ENCODE results near the gene C2CD2L.

Gene C2CD2L

DNA sequence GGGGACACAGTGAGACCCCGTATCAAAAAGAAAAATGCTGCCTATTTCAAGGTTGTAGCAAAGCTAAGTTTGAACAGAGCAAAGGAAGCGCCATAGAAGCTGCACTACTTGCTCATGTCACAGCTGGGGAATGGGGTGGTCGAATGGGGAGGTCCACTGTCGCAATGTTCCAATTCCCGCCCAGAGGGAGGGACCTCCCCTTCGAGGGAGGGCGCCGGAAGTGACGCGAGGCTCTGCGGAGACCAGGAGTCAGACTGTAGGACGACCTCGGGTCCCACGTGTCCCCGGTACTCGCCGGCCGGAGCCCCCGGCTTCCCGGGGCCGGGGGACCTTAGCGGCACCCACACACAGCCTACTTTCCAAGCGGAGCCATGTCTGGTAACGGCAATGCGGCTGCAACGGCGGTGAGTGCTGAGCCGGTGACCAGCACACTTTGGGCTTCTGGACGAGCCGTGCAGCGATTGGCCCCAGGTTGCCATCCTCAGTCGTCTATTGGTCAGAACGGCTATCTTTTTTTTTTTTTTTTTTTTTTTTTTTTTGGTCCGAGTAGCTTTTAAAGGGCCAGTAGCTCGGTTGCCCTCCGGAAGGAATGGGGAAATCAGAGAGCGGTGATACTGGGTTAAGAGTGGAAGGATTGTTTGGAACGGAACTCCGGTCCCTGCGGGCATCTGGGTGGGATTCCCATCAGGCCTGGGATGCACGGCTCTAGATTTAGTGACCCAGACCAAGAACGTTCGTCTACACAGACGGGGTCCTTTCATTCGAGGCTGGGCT is 22.3 kb upstream of the C2CD2L start, which contains the start of gene HMBS:
Gene HMBS (plus strand): TSS at position 219 of the 774 bp plus-strand sequence. CDS start 153 bp downstream, at position 372.
- Histone ChIP-seq H3K4me1 (ENCODE audit: control insufficient read depth, insufficient read depth, low read length, poor library complexity, severe bottlenecking) (peaks cover 6% of the 10 kb centered on the region), H3K27me3 (replicated peaks; ENCODE audit: control insufficient read depth, insufficient read depth, low read length, poor library complexity, severe bottlenecking) (no peaks in the 10 kb centered on the region), H3K9me3 (ENCODE audit: control insufficient read depth, low read length) (no peaks in the 10 kb centered on the region), H3K4me3 (ENCODE audit: insufficient read depth, low read depth, low read length, poor library complexity, severe bottlenecking) (peak within 1 kb of the TSS; percentile 64), H3K27ac (ENCODE audit: insufficient read depth, low read length, poor library complexity, severe bottlenecking) (peak within 1 kb of the TSS; percentile 68), H3K36me3 (ENCODE audit: control insufficient read depth, insufficient read depth, low read length) (peaks cover 23% of the 10 kb centered on the region)
- DNase-seq: peak; percentile 84 to 91 (median 90)

DNA sequence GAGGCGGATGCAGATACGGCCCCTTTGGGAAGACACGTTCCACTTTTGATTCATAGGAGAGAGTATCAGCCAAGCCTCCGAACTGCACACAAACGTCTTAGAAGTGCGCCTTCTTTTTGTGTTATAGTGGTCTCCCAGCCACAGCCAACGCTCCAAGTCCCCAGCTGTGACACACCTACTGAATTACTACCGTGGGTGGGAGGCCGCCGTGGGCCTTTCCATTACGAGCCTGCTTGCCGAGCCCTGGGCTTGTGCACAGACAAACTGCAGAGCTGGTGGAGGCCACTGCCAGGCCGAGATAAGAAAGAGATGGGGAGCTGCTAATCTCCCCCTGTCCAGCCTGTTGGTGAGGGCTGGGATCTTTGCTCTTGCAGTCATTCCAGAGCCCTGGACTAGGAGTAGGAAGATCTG is 21.7 kb upstream of the C2CD2L start:
- peaks cover 20% of the 10 kb centered on the region for H3K36me3 ChIP-seq (ENCODE audit: control insufficient read depth, insufficient read depth, low read length)
- H3K4me3 ChIP-seq (ENCODE audit: insufficient read depth, low read depth, low read length, poor library complexity, severe bottlenecking): peak overlapping the region; percentile 64
- peaks cover 6% of the 10 kb centered on the region for H3K4me1 ChIP-seq (ENCODE audit: control insufficient read depth, insufficient read depth, low read length, poor library complexity, severe bottlenecking)
- H3K27me3 ChIP-seq (replicated peaks; ENCODE audit: control insufficient read depth, insufficient read depth, low read length, poor library complexity, severe bottlenecking): no peaks in the 10 kb centered on the region
- H3K9me3 ChIP-seq (ENCODE audit: control insufficient read depth, low read length): no peaks in the 10 kb centered on the region
- H3K27ac ChIP-seq (ENCODE audit: insufficient read depth, low read length, poor library complexity, severe bottlenecking): peak overlapping the region; percentile 68
- no peak for DNase-seq

DNA sequence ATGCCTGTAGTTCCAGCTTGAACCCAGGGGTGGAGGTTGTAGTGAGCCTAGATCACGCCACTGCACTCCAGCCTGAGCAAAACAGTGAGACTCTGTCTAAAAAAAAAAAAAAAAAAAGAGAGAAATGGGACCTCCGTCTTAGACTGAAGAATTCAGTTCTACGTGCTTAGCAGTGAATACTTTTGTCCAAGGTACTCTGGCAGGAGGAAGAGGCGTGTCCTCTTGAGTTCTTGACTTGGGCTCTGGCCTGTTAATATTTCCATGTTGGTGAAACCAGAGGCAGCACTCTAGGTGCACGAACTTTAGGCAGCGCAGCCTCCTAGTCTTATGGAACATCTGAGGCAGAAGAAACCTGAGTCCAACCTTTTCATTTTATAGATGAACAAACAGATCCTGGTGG is 20.0 kb upstream of the C2CD2L start:
- H3K27ac ChIP-seq (ENCODE audit: insufficient read depth, low read length, poor library complexity, severe bottlenecking): no peak overlapping the region
- DNase-seq: no peak
- peaks cover 6% of the 10 kb centered on the region for H3K4me1 ChIP-seq (ENCODE audit: control insufficient read depth, insufficient read depth, low read length, poor library complexity, severe bottlenecking)
- no peak overlapping the region for H3K4me3 ChIP-seq (ENCODE audit: insufficient read depth, low read depth, low read length, poor library complexity, severe bottlenecking)
- H3K36me3 ChIP-seq (ENCODE audit: control insufficient read depth, insufficient read depth, low read length): peaks cover 4% of the 10 kb centered on the region
- no peaks in the 10 kb centered on the region for H3K27me3 ChIP-seq (replicated peaks; ENCODE audit: control insufficient read depth, insufficient read depth, low read length, poor library complexity, severe bottlenecking)
- H3K9me3 ChIP-seq (ENCODE audit: control insufficient read depth, low read length): no peaks in the 10 kb centered on the region

DNA sequence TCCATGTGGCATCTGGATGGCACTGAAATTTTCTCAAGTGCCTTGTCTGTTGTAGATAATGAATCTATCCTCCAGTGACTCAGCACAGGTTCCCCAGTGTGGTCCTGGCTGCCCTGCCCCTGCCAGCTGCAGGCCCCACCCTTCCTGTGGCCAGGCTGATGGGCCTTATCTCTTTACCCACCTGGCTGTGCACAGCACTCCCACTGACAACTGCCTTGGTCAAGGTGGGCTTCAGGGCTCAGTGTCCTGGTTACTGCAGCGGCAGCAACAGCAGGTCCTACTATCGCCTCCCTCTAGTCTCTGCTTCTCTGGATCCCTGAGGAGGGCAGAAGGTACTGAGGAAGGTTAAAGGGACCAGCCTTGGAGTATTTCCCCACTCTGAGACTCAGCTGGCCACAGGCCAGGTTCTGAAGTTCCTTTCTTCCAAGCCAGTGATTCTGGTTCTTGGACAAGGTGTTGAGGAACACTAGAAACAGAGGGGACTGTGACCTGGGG is 19.4 kb upstream of the C2CD2L start:
- no peaks in the 10 kb centered on the region for H3K27me3 ChIP-seq (replicated peaks; ENCODE audit: control insufficient read depth, insufficient read depth, low read length, poor library complexity, severe bottlenecking)
- no peak overlapping the region for H3K27ac ChIP-seq (ENCODE audit: insufficient read depth, low read length, poor library complexity, severe bottlenecking)
- H3K4me3 ChIP-seq (ENCODE audit: insufficient read depth, low read depth, low read length, poor library complexity, severe bottlenecking): no peak overlapping the region
- no peak for DNase-seq
- H3K4me1 ChIP-seq (ENCODE audit: control insufficient read depth, insufficient read depth, low read length, poor library complexity, severe bottlenecking): peaks cover 8% of the 10 kb centered on the region
- no peaks in the 10 kb centered on the region for H3K9me3 ChIP-seq (ENCODE audit: control insufficient read depth, low read length)
- no peaks in the 10 kb centered on the region for H3K36me3 ChIP-seq (ENCODE audit: control insufficient read depth, insufficient read depth, low read length)

- Histone ChIP-seq H3K9me3 (ENCODE audit: control insufficient read depth, low read length) (no peaks in the 10 kb centered on the region), H3K4me1 (ENCODE audit: control insufficient read depth, insufficient read depth, low read length, poor library complexity, severe bottlenecking) (peaks cover 15% of the 10 kb centered on the region), H3K27ac (ENCODE audit: insufficient read depth, low read length, poor library complexity, severe bottlenecking) (no peak overlapping the region), H3K36me3 (ENCODE audit: control insufficient read depth, insufficient read depth, low read length) (no peaks in the 10 kb centered on the region), H3K4me3 (ENCODE audit: insufficient read depth, low read depth, low read length, poor library complexity, severe bottlenecking) (no peak overlapping the region), H3K27me3 (replicated peaks; ENCODE audit: control insufficient read depth, insufficient read depth, low read length, poor library complexity, severe bottlenecking) (no peaks in the 10 kb centered on the region)
- no peak for DNase-seq
Observed at GRCh38 chr11:119088406-119088805, 18.7 kb upstream of the C2CD2L start.

GRCh38 chr11:119089319-119089718 is 17.8 kb upstream of the C2CD2L start:
- peaks cover 19% of the 10 kb centered on the region for H3K4me1 ChIP-seq (ENCODE audit: control insufficient read depth, insufficient read depth, low read length, poor library complexity, severe bottlenecking)
- H3K27ac ChIP-seq (ENCODE audit: insufficient read depth, low read length, poor library complexity, severe bottlenecking): no peak overlapping the region
- H3K9me3 ChIP-seq (ENCODE audit: control insufficient read depth, low read length): no peaks in the 10 kb centered on the region
- DNase-seq: no peak
- H3K4me3 ChIP-seq (ENCODE audit: insufficient read depth, low read depth, low read length, poor library complexity, severe bottlenecking): no peak overlapping the region
- H3K27me3 ChIP-seq (replicated peaks; ENCODE audit: control insufficient read depth, insufficient read depth, low read length, poor library complexity, severe bottlenecking): no peaks in the 10 kb centered on the region
- no peaks in the 10 kb centered on the region for H3K36me3 ChIP-seq (ENCODE audit: control insufficient read depth, insufficient read depth, low read length)

DNA sequence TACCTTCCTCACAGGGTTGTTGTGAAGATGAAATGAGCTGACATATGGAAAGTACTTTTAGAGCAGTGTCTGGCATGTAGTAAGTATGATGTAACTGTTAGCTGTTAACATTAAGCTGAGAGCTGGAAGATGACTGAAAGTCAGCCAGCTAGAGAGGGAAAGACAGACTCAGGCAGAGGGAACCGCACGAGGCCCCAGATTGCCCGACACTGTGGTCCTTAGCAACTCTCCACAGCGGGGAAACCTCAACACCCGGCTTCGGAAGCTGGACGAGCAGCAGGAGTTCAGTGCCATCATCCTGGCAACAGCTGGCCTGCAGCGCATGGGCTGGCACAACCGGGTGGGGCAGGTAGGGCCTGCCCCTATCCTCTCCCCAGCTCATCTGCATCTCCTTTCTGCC is 16.0 kb upstream of the C2CD2L start:
- no peak overlapping the region for H3K27ac ChIP-seq (ENCODE audit: insufficient read depth, low read length, poor library complexity, severe bottlenecking)

GRCh38 chr11:119091966-119092879 is 14.9 kb upstream of the C2CD2L start:
- H3K27ac ChIP-seq (ENCODE audit: insufficient read depth, low read length, poor library complexity, severe bottlenecking): no peak overlapping the region
- no peaks in the 10 kb centered on the region for H3K9me3 ChIP-seq (ENCODE audit: control insufficient read depth, low read length)
- H3K4me1 ChIP-seq (ENCODE audit: control insufficient read depth, insufficient read depth, low read length, poor library complexity, severe bottlenecking): peaks cover 18% of the 10 kb centered on the region
- peaks cover under 1% of the 10 kb centered on the region for H3K36me3 ChIP-seq (ENCODE audit: control insufficient read depth, insufficient read depth, low read length)
- no peak overlapping the region for H3K4me3 ChIP-seq (ENCODE audit: insufficient read depth, low read depth, low read length, poor library complexity, severe bottlenecking)
- no peak for DNase-seq
- no peaks in the 10 kb centered on the region for H3K27me3 ChIP-seq (replicated peaks; ENCODE audit: control insufficient read depth, insufficient read depth, low read length, poor library complexity, severe bottlenecking)

More for the DNA sequence above, 16.0 kb upstream of the C2CD2L start:
- Histone ChIP-seq H3K36me3 (ENCODE audit: control insufficient read depth, insufficient read depth, low read length) (no peaks in the 10 kb centered on the region), H3K4me3 (ENCODE audit: insufficient read depth, low read depth, low read length, poor library complexity, severe bottlenecking) (no peak overlapping the region), H3K4me1 (ENCODE audit: control insufficient read depth, insufficient read depth, low read length, poor library complexity, severe bottlenecking) (peaks cover 18% of the 10 kb centered on the region), H3K27me3 (replicated peaks; ENCODE audit: control insufficient read depth, insufficient read depth, low read length, poor library complexity, severe bottlenecking) (no peaks in the 10 kb centered on the region), H3K9me3 (ENCODE audit: control insufficient read depth, low read length) (no peaks in the 10 kb centered on the region)
- no peak for DNase-seq

DNA sequence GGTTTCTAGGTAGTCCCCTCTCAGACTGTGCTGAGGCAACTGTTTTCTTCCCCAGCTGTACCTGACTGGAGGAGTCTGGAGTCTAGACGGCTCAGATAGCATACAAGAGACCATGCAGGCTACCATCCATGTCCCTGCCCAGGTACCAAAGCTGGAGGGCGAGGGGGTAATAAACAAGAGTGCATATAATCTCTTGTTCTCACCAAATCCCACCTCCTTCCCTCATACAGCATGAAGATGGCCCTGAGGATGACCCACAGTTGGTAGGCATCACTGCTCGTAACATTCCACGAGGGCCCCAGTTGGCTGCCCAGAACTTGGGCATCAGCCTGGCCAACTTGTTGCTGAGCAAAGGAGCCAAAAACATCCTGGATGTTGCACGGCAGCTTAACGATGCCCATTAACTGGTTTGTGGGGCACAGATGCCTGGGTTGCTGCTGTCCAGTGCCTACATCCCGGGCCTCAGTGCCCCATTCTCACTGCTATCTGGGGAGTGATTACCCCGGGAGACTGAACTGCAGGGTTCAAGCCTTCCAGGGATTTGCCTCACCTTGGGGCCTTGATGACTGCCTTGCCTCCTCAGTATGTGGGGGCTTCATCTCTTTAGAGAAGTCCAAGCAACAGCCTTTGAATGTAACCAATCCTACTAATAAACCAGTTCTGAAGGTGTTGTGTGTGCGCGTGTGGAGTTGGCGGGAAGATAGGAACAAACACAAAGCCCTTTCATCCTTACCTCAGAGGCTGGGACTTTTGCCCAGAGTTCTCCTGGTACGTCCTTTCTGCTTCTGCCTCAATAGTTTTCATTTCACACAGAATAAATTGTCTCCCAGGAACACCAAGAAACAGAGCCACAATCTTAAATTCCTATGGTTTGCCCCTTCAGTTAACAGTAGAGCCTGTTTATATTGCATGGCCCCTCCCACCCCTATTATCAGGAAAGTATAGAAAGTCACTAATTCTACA is 14.0 kb upstream of the C2CD2L start:
- H3K9me3 ChIP-seq (ENCODE audit: control insufficient read depth, low read length): no peaks in the 10 kb centered on the region
- DNase-seq: no peak
- H3K4me1 ChIP-seq (ENCODE audit: control insufficient read depth, insufficient read depth, low read length, poor library complexity, severe bottlenecking): peaks cover 18% of the 10 kb centered on the region
- H3K36me3 ChIP-seq (ENCODE audit: control insufficient read depth, insufficient read depth, low read length): peaks cover 10% of the 10 kb centered on the region
- no peaks in the 10 kb centered on the region for H3K27me3 ChIP-seq (replicated peaks; ENCODE audit: control insufficient read depth, insufficient read depth, low read length, poor library complexity, severe bottlenecking)
- H3K4me3 ChIP-seq (ENCODE audit: insufficient read depth, low read depth, low read length, poor library complexity, severe bottlenecking): peak overlapping the region; percentile 68
- H3K27ac ChIP-seq (ENCODE audit: insufficient read depth, low read length, poor library complexity, severe bottlenecking): peak overlapping the region; percentile 63
